Nephron (organoid): ENCODE data around the gene THAP12.

Experiments used
- H3K27ac Mint-ChIP-seq, 3 experiments: 2 replicates each; pipeline ENCODE4 v1.8.0; 2020; ENCODE audit warnings: mixed read lengths in 3 of 3, mild to moderate bottlenecking in 2 of 3, moderate library complexity in 1 of 3
- H3K27me3 Mint-ChIP-seq: 2 replicates; pipeline ENCODE4 v1.8.0; 2021; ENCODE audit warnings: low read depth, mild to moderate bottlenecking, moderate library complexity, mixed read lengths
- H3K36me3 Mint-ChIP-seq: 2 replicates; pipeline ENCODE4 v1.8.0; 2020; ENCODE audit warnings: low read depth, mixed read lengths
- H3K4me1 Mint-ChIP-seq: 2 replicates; pipeline ENCODE4 v1.8.0; 2020; ENCODE audit warnings: mixed read lengths
- H3K4me3 Mint-ChIP-seq, 3 experiments: 2 replicates each; pipeline ENCODE4 v1.8.0; 2020; ENCODE audit warnings: mild to moderate bottlenecking in 3 of 3, mixed read lengths in 3 of 3, moderate library complexity in 2 of 3
- H3K9me3 Mint-ChIP-seq: 2 replicates; pipeline ENCODE4 v1.8.0; 2020; ENCODE audit warnings: mixed read lengths
- TF ChIP-seq, protein P1 (sequence below), 3 experiments: fragments of 200-600 bp; sonication (generic); IDR thresholded peaks; one replicate each; pipeline ENCODE4 v1.5.0; 2021; ENCODE audit warnings: antibody characterized with exemption in 3 of 3; ENCODE audit not compliant: unreplicated experiment in 3 of 3

The THAP12 gene

GRCh38 chr11:76395296-76395695 lies 14.4 kb upstream of the THAP12 start:
- TF ChIP-seq, protein P1, sequence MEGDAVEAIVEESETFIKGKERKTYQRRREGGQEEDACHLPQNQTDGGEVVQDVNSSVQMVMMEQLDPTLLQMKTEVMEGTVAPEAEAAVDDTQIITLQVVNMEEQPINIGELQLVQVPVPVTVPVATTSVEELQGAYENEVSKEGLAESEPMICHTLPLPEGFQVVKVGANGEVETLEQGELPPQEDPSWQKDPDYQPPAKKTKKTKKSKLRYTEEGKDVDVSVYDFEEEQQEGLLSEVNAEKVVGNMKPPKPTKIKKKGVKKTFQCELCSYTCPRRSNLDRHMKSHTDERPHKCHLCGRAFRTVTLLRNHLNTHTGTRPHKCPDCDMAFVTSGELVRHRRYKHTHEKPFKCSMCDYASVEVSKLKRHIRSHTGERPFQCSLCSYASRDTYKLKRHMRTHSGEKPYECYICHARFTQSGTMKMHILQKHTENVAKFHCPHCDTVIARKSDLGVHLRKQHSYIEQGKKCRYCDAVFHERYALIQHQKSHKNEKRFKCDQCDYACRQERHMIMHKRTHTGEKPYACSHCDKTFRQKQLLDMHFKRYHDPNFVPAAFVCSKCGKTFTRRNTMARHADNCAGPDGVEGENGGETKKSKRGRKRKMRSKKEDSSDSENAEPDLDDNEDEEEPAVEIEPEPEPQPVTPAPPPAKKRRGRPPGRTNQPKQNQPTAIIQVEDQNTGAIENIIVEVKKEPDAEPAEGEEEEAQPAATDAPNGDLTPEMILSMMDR (IDR thresholded peaks at IDR 0.05; ENCODE audit: unreplicated experiment in 3 of 3), result no peak
- Mint-ChIP-seq H3K27me3 (peaks cover 4% of the 10 kb centered on the region), H3K4me1 (peaks cover 11% of the 10 kb centered on the region), H3K36me3 (peaks cover 8% of the 10 kb centered on the region), H3K4me3 (no peak overlapping the region), H3K9me3 (no peaks in the 10 kb centered on the region), H3K27ac (peak overlapping the region in 1 of 3 experiments; percentile 18)

DNA sequence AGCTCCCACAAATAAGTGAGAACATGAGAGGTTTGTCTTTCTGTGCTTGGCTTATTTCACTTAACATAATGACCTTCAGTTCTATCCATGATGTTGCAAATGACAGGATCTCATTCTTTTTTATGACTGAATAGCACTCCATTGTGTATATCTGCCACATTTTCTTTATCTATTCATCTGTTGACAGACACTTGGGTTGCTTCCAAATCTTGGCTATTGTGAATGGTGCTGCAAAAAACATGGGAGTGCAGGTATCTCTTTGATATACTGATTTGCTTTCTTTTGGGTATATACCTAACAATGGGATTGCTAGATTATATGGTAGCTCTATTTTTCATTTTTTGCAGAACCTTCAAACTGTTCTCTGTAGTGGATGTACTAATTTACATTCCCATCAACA lies 13.5 kb upstream of the THAP12 start:
- TF ChIP-seq, protein P1 (IDR thresholded peaks at IDR 0.05; ENCODE audit: unreplicated experiment in 3 of 3), result no peak
- peaks cover 1% of the 10 kb centered on the region for H3K36me3 Mint-ChIP-seq
- H3K4me3 Mint-ChIP-seq, result no peak overlapping the region
- H3K27me3 Mint-ChIP-seq, result peaks cover 4% of the 10 kb centered on the region
- H3K4me1 Mint-ChIP-seq, result peaks cover 11% of the 10 kb centered on the region
- no peak overlapping the region for H3K27ac Mint-ChIP-seq
- H3K9me3 Mint-ChIP-seq, result no peaks in the 10 kb centered on the region

DNA sequence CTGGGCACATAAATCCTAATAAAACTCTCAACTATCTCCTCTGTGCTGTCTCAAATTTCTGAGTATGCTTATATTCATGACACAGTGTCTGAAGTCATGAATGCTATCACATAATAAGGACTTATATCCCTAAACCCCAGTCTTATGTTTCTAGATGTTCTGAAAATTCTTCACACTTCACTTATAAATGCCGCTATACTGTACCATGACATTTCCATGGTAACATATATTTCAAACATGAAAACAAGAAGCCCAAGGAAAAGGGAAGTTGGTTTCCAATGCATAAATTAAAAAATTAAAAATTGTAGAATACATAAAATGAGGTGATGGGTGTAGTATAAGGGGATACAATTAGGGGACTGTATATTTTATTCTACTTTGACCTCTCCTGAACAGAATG lies 11.9 kb upstream of the THAP12 start:
- TF ChIP-seq, protein P1 (IDR thresholded peaks at IDR 0.05; ENCODE audit: unreplicated experiment in 3 of 3), result no peak
- Mint-ChIP-seq H3K9me3 (no peaks in the 10 kb centered on the region), H3K27me3 (peaks cover 4% of the 10 kb centered on the region), H3K27ac (peak overlapping the region in 2 of 3 experiments; percentile 6 to 38), H3K36me3 (no peaks in the 10 kb centered on the region), H3K4me3 (no peak overlapping the region), H3K4me1 (peaks cover 11% of the 10 kb centered on the region)

- no peaks in the 10 kb centered on the region for H3K9me3 Mint-ChIP-seq
- no peak overlapping the region for H3K4me3 Mint-ChIP-seq
- H3K27me3 Mint-ChIP-seq, result peaks cover 4% of the 10 kb centered on the region
- TF ChIP-seq, protein P1 (IDR thresholded peaks at IDR 0.05; ENCODE audit: unreplicated experiment in 3 of 3), result no peak
- H3K4me1 Mint-ChIP-seq, result peaks cover 11% of the 10 kb centered on the region
- peak overlapping the region in 1 of 3 experiments; percentile 60 for H3K27ac Mint-ChIP-seq
- H3K36me3 Mint-ChIP-seq, result no peaks in the 10 kb centered on the region
Measured at GRCh38 chr11:76391811-76392475, 11.0 kb upstream of the THAP12 start.

- H3K9me3 Mint-ChIP-seq, result no peaks in the 10 kb centered on the region
- peak overlapping the region in 1 of 3 experiments; percentile 67 for H3K27ac Mint-ChIP-seq
- H3K4me3 Mint-ChIP-seq, result no peak overlapping the region
- TF ChIP-seq, protein P1 (IDR thresholded peaks at IDR 0.05; ENCODE audit: unreplicated experiment in 3 of 3), result no peak
- no peaks in the 10 kb centered on the region for H3K36me3 Mint-ChIP-seq
- H3K4me1 Mint-ChIP-seq, result peaks cover 14% of the 10 kb centered on the region
- H3K27me3 Mint-ChIP-seq, result peaks cover 4% of the 10 kb centered on the region
Measured at GRCh38 chr11:76391021-76391420, 10.1 kb upstream of the THAP12 start.

GRCh38 chr11:76388408-76388807 lies 7.5 kb upstream of the THAP12 start:
- TF ChIP-seq, protein P1 (IDR thresholded peaks at IDR 0.05; ENCODE audit: unreplicated experiment in 3 of 3), result no peak
- Mint-ChIP-seq H3K36me3 (peaks cover 16% of the 10 kb centered on the region), H3K4me1 (peaks cover 23% of the 10 kb centered on the region), H3K27ac (no peak overlapping the region), H3K4me3 (no peak overlapping the region), H3K27me3 (peaks cover 2% of the 10 kb centered on the region), H3K9me3 (no peaks in the 10 kb centered on the region)
